Fibroblast of pulmonary artery (primary cell): Measurements from ENCODE around the gene CNGB1.
"Not testable (repeated sequence)": the region's sequence is repeated elsewhere in the genome, so short reads cannot be mapped to it uniquely, and the experiment has no call there.

ENCODE experiments used
- DNase-seq: peaks from one replicate; pipeline ENCODE4 v3.0.0-alpha.2; 2010; ENCODE audit warnings: low read depth
- H3K4me3 ChIP-seq: replicated peaks from 2 replicates; pipeline ENCODE4 v1.5.1; 2011; ENCODE audit warnings: low read depth, mild to moderate bottlenecking, control low read depth, low read length, moderate library complexity
- CTCF ChIP-seq: IDR thresholded peaks from 2 replicates; pipeline ENCODE4 v1.5.1; 2011; ENCODE audit warnings: mild to moderate bottlenecking, control low read depth, low read length, inconsistent platforms; ENCODE audit errors: missing control alignments

Gene CNGB1

GRCh38 chr16:58011652-58012051 lies 40.7 kb upstream of the CNGB1 start:
- peak; percentile 1 for TF ChIP-seq CTCF
- H3K4me3 ChIP-seq, result no peak overlapping the region
- DNase-seq, result peak; percentile 66

- DNase-seq, result no peak
- no peak for TF ChIP-seq CTCF
These were observed 40.0 kb upstream of the CNGB1 start for GRCh38 chr16:58010886-58011285.

GRCh38 chr16:58009856-58010416 lies 39.0 kb upstream of the CNGB1 start:
- no peak overlapping the region for H3K4me3 ChIP-seq
- TF ChIP-seq CTCF, result no peak
- no peak for DNase-seq

More at GRCh38 chr16:58010886-58011285, 40.0 kb upstream of the CNGB1 start:
- no peak overlapping the region for H3K4me3 ChIP-seq

- DNase-seq, result peak; percentile 19
- not testable (repeated sequence) for H3K4me3 ChIP-seq
These were observed 33.8 kb upstream of the CNGB1 start for GRCh38 chr16:58004736-58005135.

- no peak overlapping the region for H3K4me3 ChIP-seq
- no peak for DNase-seq
- TF ChIP-seq CTCF, result no peak
These were observed 32.0 kb upstream of the CNGB1 start for GRCh38 chr16:58002936-58003335.

- DNase-seq, result no peak
- H3K4me3 ChIP-seq, result no peak overlapping the region
- no peak for TF ChIP-seq CTCF
These were observed 31.5 kb upstream of the CNGB1 start for GRCh38 chr16:58002416-58002800.

GRCh38 chr16:58001781-58002415 lies 31.0 kb upstream of the CNGB1 start:
- DNase-seq, result no peak
- peak overlapping the region; percentile 81 for H3K4me3 ChIP-seq
- no peak for TF ChIP-seq CTCF
